HG03097 (cell line): ENCODE results near the gene ANXA7.

Experiments
- ATAC-seq: cut with Tn5 transposase; IDR thresholded peaks from one replicate; pipeline ENCODE4 v1.9.1; 2021; ENCODE audit not compliant: unreplicated experiment, low FRiP score

ANXA7 gene

GRCh38 chr10:73413528-73414229, at the start of gene ANXA7:
ANXA7 (minus strand) TSS chr10:73414058; CDS start chr10:73400856, 13,202 bp downstream.
- peak; percentile 73 for ATAC-seq

DNA sequence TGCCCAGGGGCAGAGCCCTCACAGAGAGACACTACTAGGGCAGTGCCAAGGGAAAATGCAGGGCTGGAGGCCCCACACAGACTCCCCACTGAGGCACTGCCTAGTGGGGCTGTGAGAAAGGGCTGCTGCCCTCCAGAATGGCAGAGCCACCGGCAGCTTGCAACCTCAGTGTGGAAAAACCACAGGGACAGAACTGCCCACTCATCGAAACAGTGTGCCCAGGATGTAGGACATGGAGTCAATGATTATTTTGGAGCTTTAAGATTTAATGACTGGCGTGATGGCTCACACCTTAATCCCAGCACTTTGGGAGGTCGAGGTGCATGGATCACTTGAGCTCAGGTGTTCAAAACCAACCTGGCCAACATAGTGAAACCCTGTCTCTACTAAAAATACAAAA, 47.0 kb upstream of the ANXA7 start:
- no peak for ATAC-seq

GRCh38 chr10:73459683-73460314, 45.9 kb upstream of the ANXA7 start:
- no peak for ATAC-seq

GRCh38 chr10:73456187-73456890, 42.5 kb upstream of the ANXA7 start:
- no peak for ATAC-seq

DNA sequence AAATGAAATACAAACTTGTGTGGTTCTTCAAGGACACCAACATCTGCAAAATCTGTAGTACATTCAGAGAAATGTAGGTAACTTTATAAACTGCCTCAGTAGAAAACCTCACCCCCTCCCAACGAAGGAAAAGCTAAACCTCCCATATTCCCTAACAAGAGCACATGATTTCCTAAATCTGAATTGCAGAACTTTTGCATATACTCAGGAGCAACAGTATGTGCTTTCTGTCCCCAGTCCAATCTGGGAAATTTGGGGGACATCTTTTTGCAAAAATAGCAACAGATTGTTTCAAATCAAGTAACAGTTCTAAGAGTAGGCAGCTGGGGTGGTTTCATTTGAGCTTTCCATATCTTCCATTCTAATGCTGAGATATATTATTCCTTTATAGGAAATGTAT, 35.3 kb upstream of the ANXA7 start:
- ATAC-seq, result no peak

DNA sequence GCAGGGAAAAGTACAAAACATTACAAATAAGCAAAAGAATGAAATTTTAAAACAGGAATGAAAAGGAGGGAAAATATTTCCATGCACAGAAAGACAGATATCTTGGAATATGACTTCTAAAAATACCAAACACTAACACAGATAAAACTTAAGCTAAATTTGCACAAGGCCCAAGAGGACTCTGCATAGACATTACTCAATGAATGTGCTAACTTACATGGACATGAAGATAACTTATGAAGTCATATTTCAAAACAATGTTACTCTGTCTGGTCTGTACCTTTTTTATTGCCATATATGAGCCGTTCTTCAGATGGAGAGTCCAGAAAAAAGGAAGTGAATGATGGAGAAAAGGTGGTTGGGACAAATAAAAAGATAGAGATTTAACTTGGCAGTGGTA, 34.5 kb upstream of the ANXA7 start:
- ATAC-seq, result no peak

- no peak for ATAC-seq
Measured at GRCh38 chr10:73446926-73447325, 33.1 kb upstream of the ANXA7 start.

- ATAC-seq, result no peak
Measured at GRCh38 chr10:73444457-73444856, 30.6 kb upstream of the ANXA7 start.

DNA sequence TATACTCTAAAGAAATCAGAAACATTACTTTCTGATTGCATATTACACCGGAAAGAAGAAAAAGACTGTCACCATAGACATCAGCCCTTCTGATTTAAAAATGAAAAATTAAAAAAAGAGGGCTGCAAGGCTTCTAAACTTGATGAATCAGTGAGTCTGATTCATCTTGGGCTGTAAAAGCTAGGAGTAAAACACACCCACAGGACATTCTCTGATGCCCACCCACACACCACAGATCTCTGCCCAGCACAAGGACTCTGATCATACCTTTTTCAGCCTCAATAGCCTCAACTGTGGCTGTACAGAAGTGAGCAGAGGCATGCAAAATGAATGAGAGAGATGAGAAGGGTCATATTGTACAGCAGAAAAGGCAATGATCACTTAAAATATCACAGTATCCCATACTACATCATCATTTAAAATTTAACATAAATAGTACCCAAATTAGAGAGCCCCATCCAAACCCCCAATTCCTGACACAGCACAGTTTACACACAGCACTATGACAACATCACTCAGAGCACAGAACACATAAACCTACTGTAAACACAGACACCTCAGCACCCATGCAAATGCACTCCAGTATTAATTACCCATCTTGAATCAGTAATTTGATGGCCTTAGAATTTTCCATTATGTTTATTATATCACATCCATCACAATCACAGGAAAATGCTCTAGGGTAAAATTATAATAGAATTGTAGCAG, 25.9 kb upstream of the ANXA7 start:
- ATAC-seq, result no peak

- ATAC-seq, result no peak
Measured at GRCh38 chr10:73439055-73439454, 25.2 kb upstream of the ANXA7 start.

GRCh38 chr10:73433538-73433867, 19.6 kb upstream of the ANXA7 start, which contains the start of gene MSS51:
MSS51 (minus strand) TSS chr10:73433561; CDS start chr10:73428284, 5,277 bp downstream.
- no peak for ATAC-seq

DNA sequence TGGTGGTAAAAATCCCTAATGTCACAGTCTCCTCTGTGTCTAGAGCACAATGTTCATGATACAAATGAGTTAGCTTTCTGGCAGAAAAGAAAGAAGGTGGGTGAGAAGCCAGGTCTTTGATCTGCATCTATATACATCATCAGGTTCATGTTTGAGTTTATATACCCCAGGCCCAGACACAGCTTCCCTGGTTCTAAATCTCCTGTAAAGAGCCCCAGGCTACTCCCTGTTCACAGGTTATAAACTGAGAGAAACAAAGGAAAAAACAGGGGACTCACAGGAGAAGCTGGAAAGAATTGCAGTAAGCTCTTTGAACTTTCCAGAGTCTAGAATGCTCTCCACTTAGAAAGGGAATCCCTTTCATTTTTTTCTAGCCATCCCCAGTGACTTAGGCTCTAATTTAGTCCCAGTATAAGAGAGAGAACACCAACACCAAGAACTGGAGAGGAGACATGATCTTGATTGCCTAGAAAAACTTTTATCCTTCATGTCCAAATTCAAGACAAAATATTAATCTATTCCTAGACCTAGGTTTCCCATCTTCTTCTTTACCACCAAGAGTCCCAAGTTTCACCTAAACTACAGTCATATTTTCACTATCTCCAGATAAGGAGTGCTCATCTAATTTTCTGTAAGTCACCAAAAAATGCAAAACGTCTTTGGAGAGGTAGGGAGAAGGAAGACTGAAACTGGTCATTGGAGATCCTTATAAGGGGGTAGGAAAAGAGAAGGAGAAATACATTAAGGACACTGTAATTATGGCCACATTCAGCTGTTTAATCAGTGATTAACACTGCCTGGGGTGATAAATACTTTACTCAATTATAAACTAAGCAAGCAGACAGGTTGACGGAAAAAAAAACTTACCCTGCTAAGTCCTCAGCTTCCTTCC, 19.0 kb upstream of the ANXA7 start:
- no peak for ATAC-seq

GRCh38 chr10:73426318-73426717, 12.5 kb upstream of the ANXA7 start:
- no peak for ATAC-seq

DNA sequence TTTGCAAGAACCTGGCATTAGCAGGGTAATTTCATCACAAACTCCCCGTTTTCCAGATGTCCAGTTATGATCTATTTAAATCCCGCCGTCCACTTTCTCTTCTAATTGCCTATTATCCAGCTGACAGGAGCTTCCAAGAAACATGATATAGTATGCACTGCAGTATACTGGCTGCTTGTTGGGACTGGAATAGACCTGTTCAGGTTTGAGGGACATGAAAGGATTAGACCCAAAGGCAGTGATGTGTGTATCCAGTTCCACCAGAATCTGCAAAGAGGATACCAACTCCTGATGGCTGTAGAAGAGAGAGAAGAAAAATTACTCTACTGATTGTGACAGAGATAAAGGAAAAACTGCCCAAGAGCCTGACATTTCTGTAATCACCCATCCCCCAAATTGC, 10.6 kb upstream of the ANXA7 start:
- ATAC-seq, result no peak

DNA sequence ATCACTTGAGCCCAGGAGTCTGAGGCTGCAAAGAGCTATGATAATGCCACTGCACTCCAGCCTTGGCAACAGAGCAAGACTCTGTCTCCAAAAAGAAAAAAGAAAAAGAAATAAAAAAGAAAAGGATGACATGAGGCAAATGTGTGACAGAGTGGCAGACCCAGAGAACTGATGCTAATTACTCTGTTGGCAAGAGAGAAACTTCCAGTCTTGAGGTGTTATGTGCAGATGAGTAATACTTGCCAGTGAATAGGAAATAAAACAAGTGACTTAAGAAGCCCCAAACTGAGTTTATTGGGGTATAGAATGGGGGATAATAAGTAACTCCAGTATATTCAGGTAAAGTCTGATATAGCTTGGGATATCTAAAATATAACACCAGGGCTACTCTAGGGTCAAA, 9.5 kb upstream of the ANXA7 start:
- no peak for ATAC-seq

- no peak for ATAC-seq
Measured at GRCh38 chr10:73416571-73416970, 2.7 kb upstream of the ANXA7 start.

DNA sequence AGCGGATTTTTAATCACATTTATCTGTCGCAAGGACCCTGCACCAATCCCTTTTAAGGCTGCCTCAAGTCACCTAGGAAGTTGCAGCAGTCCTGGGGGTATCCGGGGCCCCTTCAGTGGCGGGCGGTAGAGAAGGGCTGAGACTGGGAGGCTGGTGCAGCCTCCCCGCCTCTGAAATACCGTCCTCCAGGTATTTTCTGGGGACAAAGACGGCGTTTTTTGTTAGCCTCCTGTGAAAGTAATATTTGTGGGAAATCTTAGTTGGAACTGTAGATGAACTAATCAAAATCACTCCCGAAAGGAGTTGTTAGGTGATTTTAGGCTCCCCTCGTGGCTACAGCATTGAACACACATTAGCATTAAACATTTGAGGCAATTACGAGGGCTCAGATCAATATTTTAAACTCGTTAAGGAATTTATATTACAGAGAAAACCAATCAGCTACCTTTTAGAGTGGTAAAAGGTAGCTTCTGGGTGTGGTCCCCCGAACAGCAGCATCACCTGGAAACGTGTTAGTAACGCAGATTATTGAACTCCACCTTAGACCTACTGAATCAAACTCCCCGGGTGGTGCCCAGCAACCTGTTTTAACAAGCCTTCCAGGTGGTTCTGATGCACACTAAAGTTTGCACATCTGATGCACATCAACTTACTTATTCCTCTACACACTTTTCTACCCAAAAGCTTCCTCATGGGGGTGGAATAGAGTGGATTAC, 530 bp upstream of the ANXA7 start:
- ATAC-seq, result peak; percentile 21

DNA sequence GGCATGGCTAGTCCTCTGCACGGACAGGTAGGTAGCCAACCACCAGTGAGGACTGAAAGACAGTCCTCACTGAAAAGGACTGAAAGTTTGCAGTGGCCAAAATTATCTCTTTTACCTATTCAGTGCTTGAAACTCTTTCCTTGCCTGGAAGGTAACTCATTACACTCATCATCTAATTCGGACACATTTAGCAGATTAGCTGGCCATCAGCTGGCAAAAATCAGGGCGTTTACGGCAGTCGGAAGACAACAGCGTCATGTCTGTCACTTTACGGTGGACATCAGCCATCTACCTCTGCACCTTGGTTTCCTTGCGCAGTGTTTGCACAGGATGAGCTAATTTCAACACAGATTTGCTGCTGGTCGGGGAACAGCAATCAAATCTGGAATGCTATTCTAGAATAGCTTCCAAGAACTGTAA, 740 bp downstream of the ANXA7 start:
- peak; percentile 25 for ATAC-seq

DNA sequence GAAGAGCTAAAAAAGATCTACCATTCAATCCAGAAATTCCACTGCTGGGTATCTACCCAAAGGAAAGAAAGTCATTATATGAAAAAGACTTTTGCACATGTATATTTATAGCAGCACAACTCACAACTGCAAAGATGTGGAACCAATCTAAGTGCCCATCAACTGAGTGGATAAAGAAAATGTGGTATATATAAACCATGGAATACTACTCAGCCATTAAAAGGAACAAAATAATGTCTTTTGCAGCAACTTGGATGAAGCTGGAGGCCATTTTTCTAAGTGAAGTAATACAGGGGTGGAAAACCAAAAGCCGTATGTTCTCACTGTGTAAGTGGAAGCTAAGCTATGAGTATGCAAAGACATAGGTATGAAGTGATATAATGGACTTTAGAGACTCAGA, 3.0 kb downstream of the ANXA7 start:
- no peak for ATAC-seq
